Measurements from ENCODE around the gene IFT43. TPM values are rescaled to one million over a fixed set of nuclear protein-coding genes. Genes with fewer than 3 reads are reported as not detected.

IFT43 gene
- total RNA-seq, 3 donors from 2014 or later = 21.4 to 47.2 (median 41.9) TPM

DNA sequence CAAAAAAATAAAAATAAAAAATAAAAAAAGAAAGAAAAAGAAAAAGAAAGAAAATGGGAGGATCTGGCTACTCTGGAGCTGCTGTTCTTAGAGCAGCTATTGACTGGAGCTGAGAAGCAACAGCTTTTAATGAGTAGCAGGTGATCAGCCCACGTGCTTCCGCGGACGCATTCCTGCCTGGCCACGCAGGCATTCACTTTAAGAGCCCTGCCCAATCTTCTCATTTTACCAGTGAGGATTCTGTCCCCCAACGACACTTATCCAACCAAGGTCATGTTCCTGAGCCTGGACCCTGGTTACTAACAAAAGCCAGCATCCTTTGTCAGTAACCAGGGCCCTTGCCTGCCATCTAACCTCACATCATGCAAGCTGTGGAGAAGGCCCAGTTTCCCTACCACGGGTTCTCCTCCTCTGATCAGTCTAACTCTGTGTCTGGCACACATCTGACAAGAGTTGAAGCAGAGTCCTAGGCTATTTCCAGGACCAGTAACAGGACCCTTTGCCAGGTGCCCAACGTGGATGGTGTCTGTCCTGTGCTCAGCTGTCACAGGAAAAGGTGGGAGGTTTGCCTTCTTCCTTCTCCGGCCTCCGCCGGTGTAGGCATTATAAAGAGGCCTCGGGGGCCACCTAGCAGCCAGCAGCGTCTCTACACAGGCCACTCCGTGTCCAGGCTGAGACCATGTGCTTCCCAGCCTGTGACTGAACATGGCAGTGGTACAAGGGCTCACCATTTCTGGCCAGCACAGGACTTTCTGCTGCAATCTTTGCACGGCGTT lies 105.2 kb downstream of the IFT43 start:
- peak in 1 of 3 donors; percentile 5 for TF ChIP-seq POLR2AphosphoS5 (IDR thresholded peaks at IDR 0.05)
- no peak for TF ChIP-seq POLR2A (IDR thresholded peaks at IDR 0.05)
- intact Hi-C loops (cut with DNase I; ENCODE audit: low total_unique reads) = no loop called here

DNA sequence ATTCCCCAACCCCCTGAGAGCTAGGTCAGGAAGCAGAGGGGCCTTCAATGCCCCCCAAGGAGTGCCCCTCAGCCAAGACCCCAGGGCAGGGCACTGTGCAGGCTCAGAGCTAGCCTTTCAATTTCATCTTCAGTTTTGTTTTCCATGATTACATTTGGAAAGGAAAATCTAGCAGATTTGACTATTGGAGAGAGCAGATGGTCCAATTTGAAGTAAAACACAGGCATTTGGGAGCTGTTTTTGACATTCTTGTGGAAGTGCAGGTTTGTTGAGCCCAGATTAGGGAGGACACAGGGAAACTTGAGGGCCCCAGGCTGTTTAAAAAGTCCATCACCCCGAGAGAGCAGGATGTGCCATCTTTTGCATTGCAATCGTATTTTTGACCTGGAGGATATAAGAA lies 107.5 kb downstream of the IFT43 start:
- DNase-seq (ENCODE audit: low spot score in 2 of 2) = no peak
- H3K4me3 ChIP-seq = no peak overlapping the region
- TF ChIP-seq, protein P1, sequence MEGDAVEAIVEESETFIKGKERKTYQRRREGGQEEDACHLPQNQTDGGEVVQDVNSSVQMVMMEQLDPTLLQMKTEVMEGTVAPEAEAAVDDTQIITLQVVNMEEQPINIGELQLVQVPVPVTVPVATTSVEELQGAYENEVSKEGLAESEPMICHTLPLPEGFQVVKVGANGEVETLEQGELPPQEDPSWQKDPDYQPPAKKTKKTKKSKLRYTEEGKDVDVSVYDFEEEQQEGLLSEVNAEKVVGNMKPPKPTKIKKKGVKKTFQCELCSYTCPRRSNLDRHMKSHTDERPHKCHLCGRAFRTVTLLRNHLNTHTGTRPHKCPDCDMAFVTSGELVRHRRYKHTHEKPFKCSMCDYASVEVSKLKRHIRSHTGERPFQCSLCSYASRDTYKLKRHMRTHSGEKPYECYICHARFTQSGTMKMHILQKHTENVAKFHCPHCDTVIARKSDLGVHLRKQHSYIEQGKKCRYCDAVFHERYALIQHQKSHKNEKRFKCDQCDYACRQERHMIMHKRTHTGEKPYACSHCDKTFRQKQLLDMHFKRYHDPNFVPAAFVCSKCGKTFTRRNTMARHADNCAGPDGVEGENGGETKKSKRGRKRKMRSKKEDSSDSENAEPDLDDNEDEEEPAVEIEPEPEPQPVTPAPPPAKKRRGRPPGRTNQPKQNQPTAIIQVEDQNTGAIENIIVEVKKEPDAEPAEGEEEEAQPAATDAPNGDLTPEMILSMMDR (IDR thresholded peaks at IDR 0.05) = no peak
- TF ChIP-seq POLR2A (IDR thresholded peaks at IDR 0.05) = no peak
- TF ChIP-seq POLR2AphosphoS5 (IDR thresholded peaks at IDR 0.05) = no peak
- no peaks in the 10 kb centered on the region for H3K4me1 ChIP-seq
- H3K27ac ChIP-seq = no peak overlapping the region
- no peaks in the 10 kb centered on the region for H3K9me3 ChIP-seq
- no peaks in the 10 kb centered on the region for H3K27me3 ChIP-seq
- no peaks in the 10 kb centered on the region for H3K36me3 ChIP-seq
- intact Hi-C loops (cut with DNase I; ENCODE audit: low total_unique reads) = no loop called here

More for the DNA sequence above, 105.2 kb downstream of the IFT43 start:
- Histone ChIP-seq H3K36me3 (no peaks in the 10 kb centered on the region), H3K4me1 (no peaks in the 10 kb centered on the region), H3K27me3 (no peaks in the 10 kb centered on the region), H3K4me3 (no peak overlapping the region), H3K27ac (peak overlapping the region; percentile 15 to 83), H3K9me3 (no peaks in the 10 kb centered on the region)
- peak in 1 of 2 donors; percentile 30 for DNase-seq (ENCODE audit: low spot score in 2 of 2)

DNA sequence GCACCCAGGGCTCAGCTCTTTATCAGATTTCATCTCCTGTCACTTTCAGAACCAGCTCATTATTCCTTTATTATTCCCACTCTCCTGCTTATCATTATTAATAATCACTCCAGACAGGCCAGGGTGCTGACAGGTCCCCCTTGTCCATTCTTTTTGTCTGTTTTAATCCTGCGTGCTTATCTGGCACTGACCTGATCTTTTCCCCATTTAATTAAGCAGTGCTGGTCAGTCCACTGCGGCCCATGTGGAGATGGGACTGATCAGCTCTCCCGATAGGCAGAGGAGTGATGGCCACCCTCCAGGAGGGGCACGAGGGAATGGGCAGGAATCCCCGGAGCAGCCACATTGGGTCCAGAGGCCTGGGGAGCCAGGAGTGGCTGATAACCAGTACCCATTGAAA lies 110.7 kb downstream of the IFT43 start:
- no peaks in the 10 kb centered on the region for H3K9me3 ChIP-seq
- H3K4me1 ChIP-seq = peaks cover 0 to under 1% of the 10 kb centered on the region in 2 donors
- intact Hi-C loops (cut with DNase I; ENCODE audit: low total_unique reads) = no loop called here
- no peak overlapping the region for H3K27ac ChIP-seq
- H3K36me3 ChIP-seq = no peaks in the 10 kb centered on the region
- no peak for TF ChIP-seq POLR2A (IDR thresholded peaks at IDR 0.05)
- no peak for TF ChIP-seq POLR2AphosphoS5 (IDR thresholded peaks at IDR 0.05)
- TF ChIP-seq, protein P1 (IDR thresholded peaks at IDR 0.05) = no peak
- DNase-seq (ENCODE audit: low spot score in 2 of 2) = no peak
- no peaks in the 10 kb centered on the region for H3K27me3 ChIP-seq
- H3K4me3 ChIP-seq = no peak overlapping the region

- Histone ChIP-seq H3K9me3 (no peaks in the 10 kb centered on the region), H3K27ac (no peak overlapping the region), H3K27me3 (no peaks in the 10 kb centered on the region), H3K36me3 (no peaks in the 10 kb centered on the region), H3K4me1 (peaks cover 0 to 3% of the 10 kb centered on the region in 2 donors), H3K4me3 (no peak overlapping the region)
- TF ChIP-seq POLR2AphosphoS5 (IDR thresholded peaks at IDR 0.05) (no peak), POLR2A (IDR thresholded peaks at IDR 0.05) (no peak)
- TF ChIP-seq, protein P1 (IDR thresholded peaks at IDR 0.05) = no peak
- intact Hi-C loops (cut with DNase I; ENCODE audit: low total_unique reads) = no loop called here
- DNase-seq (ENCODE audit: low spot score in 2 of 2) = no peak
Observed at GRCh38 chr14:76097547-76097946, 112.0 kb downstream of the IFT43 start.

DNA sequence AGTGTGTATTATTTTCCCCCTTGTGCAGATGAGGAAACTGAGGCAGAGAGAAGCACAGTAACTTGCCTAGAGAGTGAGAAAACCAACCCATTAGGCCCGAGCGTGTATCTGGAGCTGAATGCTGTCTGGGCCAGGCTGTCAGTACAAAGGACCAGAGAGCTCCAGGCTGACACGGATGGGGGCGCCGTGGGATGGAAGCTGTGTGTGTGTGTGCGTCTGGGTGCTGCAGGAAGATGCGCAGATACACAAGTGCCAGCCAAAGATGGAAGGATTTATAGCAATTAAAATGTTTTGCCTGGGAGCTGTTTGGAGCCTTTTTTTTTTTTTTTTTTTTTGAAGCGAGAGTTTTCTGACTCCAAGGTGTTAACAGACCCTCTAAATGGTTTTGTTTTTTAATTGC lies 112.5 kb downstream of the IFT43 start:
- Histone ChIP-seq H3K27me3 (no peaks in the 10 kb centered on the region), H3K4me3 (no peak overlapping the region), H3K27ac (no peak overlapping the region), H3K9me3 (no peaks in the 10 kb centered on the region), H3K36me3 (no peaks in the 10 kb centered on the region), H3K4me1 (peaks cover 0 to 3% of the 10 kb centered on the region in 2 donors)
- intact Hi-C loops (cut with DNase I; ENCODE audit: low total_unique reads) = no loop called here
- DNase-seq (ENCODE audit: low spot score in 2 of 2) = no peak
- no peak for TF ChIP-seq POLR2AphosphoS5 (IDR thresholded peaks at IDR 0.05)
- TF ChIP-seq, protein P1 (IDR thresholded peaks at IDR 0.05) = no peak
- TF ChIP-seq POLR2A (IDR thresholded peaks at IDR 0.05) = no peak

Measured in breast epithelium (tissue), 4 donors.